CD4-positive, CD25-positive, alpha-beta regulatory T cell (primary cell): Measurements from ENCODE around the gene PPP6R2. TPM values are rescaled to one million over a fixed set of nuclear protein-coding genes. Genes with fewer than 3 reads are reported as not detected.

Source experiments
- ATAC-seq, 2 donors: fragments of 150-1000 bp; cut with Tn5 transposase; one replicate each; pipeline ENCODE4 v1.10.0; 2021; ENCODE audit warnings: low read depth in 2 of 2, moderate number of reproducible peaks in 2 of 2, moderate library complexity in 1 of 2
- DNase-seq, 3 donors: peaks; one replicate each; pipeline versions ENCODE4 v3.0.0 to v3.0.0-alpha.2; 2012 to 2022; ENCODE audit warnings: mixed read lengths in 1 of 3
- H3K27ac ChIP-seq: one replicate; pipeline ENCODE4 v1.7.0; 2013; ENCODE audit warnings: mild to moderate bottlenecking, low read length; ENCODE audit not compliant: insufficient read depth, poor library complexity, severe bottlenecking
- H3K27me3 ChIP-seq: one replicate; pipeline ENCODE4 v1.7.0; 2013; ENCODE audit warnings: low read length; ENCODE audit not compliant: control insufficient read depth, insufficient read depth
- H3K36me3 ChIP-seq: one replicate; pipeline ENCODE4 v1.7.0; 2013; ENCODE audit warnings: mild to moderate bottlenecking, low read length, moderate library complexity; ENCODE audit not compliant: control insufficient read depth, insufficient read depth
- H3K4me1 ChIP-seq: 2 replicates; pipeline ENCODE4 v1.7.0; 2013; ENCODE audit warnings: mild to moderate bottlenecking, low read length; ENCODE audit not compliant: insufficient read depth, control insufficient read depth, poor library complexity, severe bottlenecking
- H3K4me3 ChIP-seq: one replicate; pipeline ENCODE4 v1.7.0; 2013; ENCODE audit warnings: low read depth, mild to moderate bottlenecking, low read length, moderate library complexity
- H3K9me3 ChIP-seq, 2 experiments: 1 replicate in 1 of 2; 2 replicates in 1 of 2; pipeline ENCODE4 v1.7.0; 2013; ENCODE audit warnings: low read length in 2 of 2, mild to moderate bottlenecking in 1 of 2, moderate library complexity in 1 of 2; ENCODE audit not compliant: control insufficient read depth in 2 of 2
- H3K27ac Mint-ChIP-seq, 3 donors: one replicate each; pipeline ENCODE4 v1.8.0; 2020 to 2022; ENCODE audit warnings: mild to moderate bottlenecking in 3 of 3, mixed read lengths in 3 of 3, moderate library complexity in 2 of 3
- H3K27me3 Mint-ChIP-seq: one replicate; pipeline ENCODE4 v1.8.0; 2022; ENCODE audit warnings: mild to moderate bottlenecking, mixed read lengths
- H3K36me3 Mint-ChIP-seq: one replicate; pipeline ENCODE4 v1.8.0; 2020; ENCODE audit warnings: mixed read lengths
- H3K4me1 Mint-ChIP-seq, 4 donors: one replicate each; pipeline ENCODE4 v1.8.0; 2020 to 2022; ENCODE audit warnings: mixed read lengths in 4 of 4, mild to moderate bottlenecking in 1 of 4
- H3K4me3 Mint-ChIP-seq, 4 donors: one replicate each; pipeline ENCODE4 v1.8.0; 2020 to 2022; ENCODE audit warnings: mild to moderate bottlenecking in 4 of 4, mixed read lengths in 4 of 4, moderate library complexity in 3 of 4
- H3K9me3 Mint-ChIP-seq, 7 donors: one replicate each; pipeline ENCODE4 v1.8.0; 2020 to 2022; ENCODE audit warnings: mixed read lengths in 7 of 7, mild to moderate bottlenecking in 3 of 7, moderate library complexity in 2 of 7
- polyA plus RNA-seq, 4 donors: library from polyadenylated mRNA; unstranded; fragments of 300-500 nt; fragmentation: Illumina TruSeq; gene quantifications; one replicate each; pipeline ENCODE4 v1.2.3, GENCODE V29; 2021
- total RNA-seq: library from RNA; stranded (reverse); gene quantifications from one replicate; pipeline ENCODE4 v1.2.3, GENCODE V29; 2022

Gene PPP6R2
- total and polyA plus RNA-seq, 5 donors from 2014 or later, result 15.9 to 85.7 (median 17.6) TPM

DNA sequence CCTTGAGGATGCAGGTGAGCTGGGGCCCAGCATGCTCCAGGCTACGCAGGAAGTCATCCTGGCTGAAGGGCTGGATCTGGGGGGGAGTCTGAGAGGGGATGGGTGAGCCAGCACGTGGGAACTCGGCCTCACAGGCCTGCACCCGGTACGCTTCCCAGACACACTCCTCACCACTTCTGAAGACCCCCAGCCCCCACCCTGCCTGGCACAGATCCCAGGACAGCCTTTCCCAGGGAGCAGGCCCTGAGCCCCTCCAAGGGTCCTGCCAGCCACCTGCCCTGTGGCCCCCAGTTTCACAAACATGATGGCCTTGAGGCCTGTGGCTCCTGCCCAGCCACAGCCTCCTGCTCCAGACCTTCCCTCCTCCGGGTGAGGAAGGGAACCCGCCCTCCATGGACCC, 30.1 kb upstream of the PPP6R2 start:
- H3K36me3 ChIP-seq, result no peaks in the 10 kb centered on the region
- no peak overlapping the region for H3K27ac Mint-ChIP-seq
- H3K9me3 Mint-ChIP-seq, result peaks cover 0 to 1% (median 0%) of the 10 kb centered on the region in 7 donors
- DNase-seq, result no peak
- H3K4me1 Mint-ChIP-seq, result peaks cover 0 to 22% (median 10%) of the 10 kb centered on the region in 4 donors
- H3K36me3 Mint-ChIP-seq, result no peaks in the 10 kb centered on the region
- peaks cover 18% of the 10 kb centered on the region for H3K4me1 ChIP-seq
- no peak overlapping the region for H3K4me3 ChIP-seq
- H3K4me3 Mint-ChIP-seq, result no peak overlapping the region
- H3K9me3 ChIP-seq, result no peaks in the 10 kb centered on the region
- no peak overlapping the region for H3K27ac ChIP-seq
- H3K27me3 ChIP-seq, result no peaks in the 10 kb centered on the region
- ATAC-seq, result no peak
- peaks cover 6% of the 10 kb centered on the region for H3K27me3 Mint-ChIP-seq

DNA sequence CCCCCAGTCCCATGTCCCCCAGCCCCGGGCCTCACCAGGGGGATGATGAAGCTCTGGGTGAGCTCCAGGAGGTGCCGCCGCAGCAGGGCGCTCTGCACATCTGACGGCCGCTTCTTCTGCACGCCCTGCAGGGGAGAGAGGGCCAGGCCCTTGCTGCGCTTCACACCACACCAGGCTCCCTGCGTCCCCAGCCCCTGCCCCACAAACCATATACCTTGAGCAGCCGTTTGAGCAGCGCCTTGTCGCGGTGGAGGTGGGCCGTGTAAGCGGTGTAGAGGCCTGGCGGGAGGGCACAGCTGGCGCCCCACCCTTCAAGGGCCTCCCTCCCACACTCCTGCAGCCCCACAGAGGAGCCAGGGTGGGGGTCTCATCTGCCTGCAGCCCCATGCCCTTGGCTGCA, 29.5 kb upstream of the PPP6R2 start:
- H3K27me3 ChIP-seq, result no peaks in the 10 kb centered on the region
- H3K9me3 ChIP-seq, result no peaks in the 10 kb centered on the region
- Mint-ChIP-seq H3K36me3 (no peaks in the 10 kb centered on the region), H3K4me3 (peak overlapping the region; percentile 82 to 94 (median 85)), H3K27ac (peak overlapping the region; percentile 36 to 78 (median 69)), H3K4me1 (peaks cover 0 to 22% (median 10%) of the 10 kb centered on the region in 4 donors), H3K27me3 (peaks cover 4% of the 10 kb centered on the region), H3K9me3 (peaks cover 0 to 1% (median 0%) of the 10 kb centered on the region in 7 donors)
- H3K27ac ChIP-seq, result peak overlapping the region; percentile 45
- DNase-seq, result no peak
- peaks cover 18% of the 10 kb centered on the region for H3K4me1 ChIP-seq
- no peak for ATAC-seq
- no peaks in the 10 kb centered on the region for H3K36me3 ChIP-seq
- no peak overlapping the region for H3K4me3 ChIP-seq

- Histone ChIP-seq H3K4me3 (peak overlapping the region; percentile 32), H3K27me3 (no peaks in the 10 kb centered on the region), H3K36me3 (no peaks in the 10 kb centered on the region), H3K9me3 (no peaks in the 10 kb centered on the region), H3K27ac (peak overlapping the region; percentile 45), H3K4me1 (peaks cover 18% of the 10 kb centered on the region)
- Mint-ChIP-seq H3K36me3 (no peaks in the 10 kb centered on the region), H3K27ac (peak overlapping the region; percentile 78 to 97 (median 93)), H3K4me3 (peak overlapping the region; percentile 82 to 94 (median 85)), H3K4me1 (peaks cover 0 to 20% (median 10%) of the 10 kb centered on the region in 4 donors), H3K9me3 (no peaks in the 10 kb centered on the region), H3K27me3 (no peaks in the 10 kb centered on the region)
- DNase-seq (no peak), ATAC-seq (no peak)
Measured at GRCh38 chr22:50314081-50314454, 29.1 kb upstream of the PPP6R2 start.

DNA sequence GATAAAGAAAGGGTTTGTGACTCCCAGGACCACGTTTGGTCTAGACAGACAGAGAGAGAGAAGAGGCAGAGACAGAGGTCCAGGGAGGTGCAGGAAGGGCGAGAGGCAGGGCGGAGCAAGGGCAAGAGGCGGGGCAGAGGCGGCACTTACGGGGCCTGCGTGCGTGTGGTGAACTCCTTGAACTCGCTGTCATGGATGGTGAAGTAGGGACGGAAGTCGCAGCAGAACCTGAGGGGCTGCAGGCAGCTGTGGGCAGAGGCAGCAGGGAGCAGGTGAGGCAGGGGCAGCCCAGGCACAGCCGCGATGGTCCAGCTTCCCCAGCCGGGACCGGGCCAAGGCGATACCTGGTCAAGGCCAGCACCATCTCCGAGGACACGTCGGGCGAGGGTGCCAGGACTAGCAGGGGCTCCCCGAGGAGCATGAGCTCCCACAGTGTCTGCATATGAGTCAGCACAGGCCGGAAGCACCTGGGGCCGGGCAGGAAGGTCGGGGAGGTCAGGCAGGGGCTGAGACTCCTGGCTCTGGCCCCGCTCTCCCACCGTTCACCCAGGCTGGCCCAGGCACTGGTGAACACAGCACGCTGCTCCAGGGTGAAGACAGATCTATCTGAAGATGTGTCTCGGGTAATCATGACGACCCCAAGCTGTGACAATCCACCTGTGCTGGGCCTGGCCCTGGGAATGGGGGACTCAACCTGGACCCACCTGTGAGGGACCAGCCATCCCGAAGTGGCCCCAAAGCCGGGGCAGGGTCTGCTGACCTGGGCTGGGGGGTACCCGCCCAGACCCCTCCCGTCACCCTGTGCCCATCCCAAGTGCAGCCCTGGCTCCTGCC, 28.5 kb upstream of the PPP6R2 start:
- Mint-ChIP-seq H3K9me3 (no peaks in the 10 kb centered on the region), H3K4me3 (peak overlapping the region; percentile 82 to 94 (median 85)), H3K27me3 (no peaks in the 10 kb centered on the region), H3K27ac (peak overlapping the region; percentile 78 to 97 (median 93)), H3K4me1 (peaks cover 0 to 20% (median 10%) of the 10 kb centered on the region in 4 donors), H3K36me3 (no peaks in the 10 kb centered on the region)
- H3K36me3 ChIP-seq, result no peaks in the 10 kb centered on the region
- ATAC-seq (peak; percentile 87 to 89), DNase-seq (peak; percentile 34 to 91 (median 67))
- H3K27me3 ChIP-seq, result no peaks in the 10 kb centered on the region
- H3K4me3 ChIP-seq, result peak overlapping the region; percentile 32
- peak overlapping the region; percentile 61 for H3K27ac ChIP-seq
- no peaks in the 10 kb centered on the region for H3K9me3 ChIP-seq
- peaks cover 18% of the 10 kb centered on the region for H3K4me1 ChIP-seq

DNA sequence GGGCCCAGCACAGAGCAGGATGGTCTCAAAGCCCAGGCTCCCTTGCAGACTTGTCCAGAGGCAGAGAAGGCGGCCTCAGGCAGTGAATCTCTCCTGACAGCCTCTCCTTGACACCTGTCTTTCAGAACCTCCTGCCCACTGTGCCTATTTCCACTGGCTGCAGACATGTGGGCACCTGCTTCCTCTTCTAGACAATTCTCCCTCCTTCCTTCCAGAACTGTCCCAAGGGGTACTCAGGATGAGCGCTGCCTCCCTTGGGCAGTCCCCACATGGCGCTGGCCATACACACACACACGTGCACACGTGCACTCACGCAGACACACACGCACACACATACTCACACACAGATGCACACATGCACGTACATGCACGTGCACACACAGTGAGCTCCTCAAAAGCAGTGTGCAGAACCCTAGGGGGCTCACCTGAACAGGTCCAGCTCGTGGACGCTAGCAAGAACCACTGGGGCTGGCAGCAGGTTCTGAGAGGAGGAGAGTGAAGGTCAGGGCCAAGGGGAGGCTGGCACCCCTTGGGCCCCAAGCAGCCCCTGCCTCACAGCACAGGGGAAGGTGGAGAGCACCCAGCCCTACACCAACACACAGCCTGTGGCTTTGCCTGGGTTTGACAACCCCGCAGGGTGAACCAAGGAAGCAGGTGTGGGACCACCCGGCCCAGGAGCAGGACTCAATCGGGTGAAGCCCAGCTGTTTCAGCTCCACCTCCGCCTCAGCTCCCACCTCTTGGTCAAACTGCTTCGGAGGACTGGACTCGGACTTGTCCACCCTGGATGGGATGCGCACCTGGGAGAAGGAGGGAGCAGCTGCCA, 27.6 kb upstream of the PPP6R2 start:
- Mint-ChIP-seq H3K9me3 (no peaks in the 10 kb centered on the region), H3K36me3 (no peaks in the 10 kb centered on the region), H3K4me3 (peak overlapping the region; percentile 77 to 83 (median 80)), H3K4me1 (peaks cover 0 to 18% (median 10%) of the 10 kb centered on the region in 4 donors), H3K27me3 (no peaks in the 10 kb centered on the region), H3K27ac (peak overlapping the region; percentile 76 to 80 (median 77))
- Histone ChIP-seq H3K27ac (no peak overlapping the region), H3K9me3 (no peaks in the 10 kb centered on the region), H3K4me3 (no peak overlapping the region), H3K36me3 (no peaks in the 10 kb centered on the region), H3K27me3 (no peaks in the 10 kb centered on the region), H3K4me1 (peaks cover 18% of the 10 kb centered on the region)
- ATAC-seq (no peak), DNase-seq (no peak)

- Mint-ChIP-seq H3K27ac (no peak overlapping the region), H3K36me3 (no peaks in the 10 kb centered on the region), H3K27me3 (no peaks in the 10 kb centered on the region), H3K9me3 (no peaks in the 10 kb centered on the region), H3K4me1 (peaks cover 0 to 18% (median 10%) of the 10 kb centered on the region in 4 donors), H3K4me3 (no peak overlapping the region)
- peaks cover 18% of the 10 kb centered on the region for H3K4me1 ChIP-seq
- no peaks in the 10 kb centered on the region for H3K27me3 ChIP-seq
- no peaks in the 10 kb centered on the region for H3K36me3 ChIP-seq
- ATAC-seq (no peak), DNase-seq (no peak)
- no peak overlapping the region for H3K4me3 ChIP-seq
- no peaks in the 10 kb centered on the region for H3K9me3 ChIP-seq
- no peak overlapping the region for H3K27ac ChIP-seq
Measured at GRCh38 chr22:50316114-50317065, 26.7 kb upstream of the PPP6R2 start.

DNA sequence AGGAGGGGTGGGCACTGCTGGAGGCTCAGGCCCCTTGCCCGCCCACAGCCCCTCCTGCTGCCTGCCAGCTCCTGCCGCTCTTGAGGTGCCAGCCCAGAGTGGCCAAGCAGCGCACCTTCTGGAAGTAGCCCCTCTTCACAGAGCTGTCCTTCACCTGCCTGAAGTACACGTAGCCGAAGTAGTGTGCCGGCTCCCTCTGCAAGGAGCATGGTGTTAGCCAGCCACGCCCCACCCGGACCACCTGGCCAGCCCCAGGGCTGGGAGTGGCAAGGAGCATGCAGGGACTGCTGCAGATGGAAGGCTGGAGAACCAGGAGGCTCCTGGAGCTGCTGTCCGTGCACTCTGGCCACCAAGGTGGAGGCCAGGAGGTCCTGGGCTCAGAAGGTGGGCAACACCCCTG, 25.9 kb upstream of the PPP6R2 start:
- peaks cover 0 to 18% (median 10%) of the 10 kb centered on the region in 4 donors for H3K4me1 Mint-ChIP-seq
- DNase-seq, result no peak
- H3K9me3 Mint-ChIP-seq, result no peaks in the 10 kb centered on the region

More for the DNA sequence above, 25.9 kb upstream of the PPP6R2 start:
- H3K27me3 ChIP-seq, result no peaks in the 10 kb centered on the region
- H3K4me3 ChIP-seq, result no peak overlapping the region
- peaks cover 18% of the 10 kb centered on the region for H3K4me1 ChIP-seq
- no peak overlapping the region for H3K27ac Mint-ChIP-seq
- no peak overlapping the region for H3K27ac ChIP-seq
- H3K27me3 Mint-ChIP-seq, result no peaks in the 10 kb centered on the region
- H3K36me3 Mint-ChIP-seq, result no peaks in the 10 kb centered on the region
- H3K9me3 ChIP-seq, result no peaks in the 10 kb centered on the region
- no peaks in the 10 kb centered on the region for H3K36me3 ChIP-seq
- H3K4me3 Mint-ChIP-seq, result no peak overlapping the region
- no peak for ATAC-seq
